PFSK-1 (cell line): ENCODE results near the gene PGAP3.

Source experiments
- POLR2AphosphoS5 ChIP-seq: IDR thresholded peaks from 2 replicates; pipeline ENCODE4 v1.6.1; 2012; ENCODE audit warnings: low read depth, mild to moderate bottlenecking, control low read depth, low read length, moderate library complexity
- TAF1 ChIP-seq: IDR thresholded peaks from 2 replicates; pipeline ENCODE4 v1.6.1; 2012; ENCODE audit warnings: low read length, control low read depth, borderline replicate concordance; ENCODE audit not compliant: insufficient read depth

DNA sequence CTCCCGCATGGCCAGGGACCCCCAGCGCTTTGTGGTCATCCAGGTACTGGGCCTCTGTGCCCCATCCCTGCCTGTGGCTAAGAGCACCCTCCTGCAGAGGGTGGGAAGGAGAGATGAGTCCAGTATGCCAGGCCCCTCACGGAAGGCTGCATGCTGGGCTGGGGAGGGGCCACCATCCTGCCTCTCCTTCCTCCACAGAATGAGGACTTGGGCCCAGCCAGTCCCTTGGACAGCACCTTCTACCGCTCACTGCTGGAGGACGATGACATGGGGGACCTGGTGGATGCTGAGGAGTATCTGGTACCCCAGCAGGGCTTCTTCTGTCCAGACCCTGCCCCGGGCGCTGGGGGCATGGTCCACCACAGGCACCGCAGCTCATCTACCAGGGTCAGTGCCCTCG, 38.8 kb upstream of the PGAP3 start:
- 0 out of 2 replicates have a peak, but pooled peaks have one; percentile 25 for TF ChIP-seq POLR2AphosphoS5
- no peak for TF ChIP-seq TAF1
